Measurements from ENCODE around the gene HADHB. TPM values are rescaled to one million over a fixed set of nuclear protein-coding genes. Genes with fewer than 3 reads are reported as not detected.
"Not testable (repeated sequence)": the region's sequence is repeated elsewhere in the genome, so short reads cannot be mapped to it uniquely, and the experiment has no call there.

The HADHB gene
- polyA plus RNA-seq, 3 donors: 94.3 to 200 (median 186) TPM

DNA sequence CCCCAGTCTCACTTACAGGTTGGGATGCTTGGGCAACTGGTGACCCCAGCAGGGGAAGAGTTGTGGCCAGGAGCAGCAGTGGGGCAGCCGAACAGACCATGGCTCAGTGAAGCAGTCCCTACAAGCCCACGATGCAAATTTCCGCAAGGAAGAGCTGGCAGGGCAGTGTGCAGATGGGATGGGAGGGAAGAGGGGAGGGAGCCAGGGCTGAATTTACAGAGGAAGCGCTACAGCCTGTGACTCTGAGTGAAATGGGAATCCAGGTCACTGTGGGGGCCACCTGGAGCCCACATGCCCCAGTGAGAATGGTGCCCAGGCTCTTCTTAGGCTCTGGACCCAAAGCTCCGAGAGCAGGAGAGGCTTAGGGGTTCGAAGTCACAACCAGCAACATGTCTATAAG lies 74.2 kb downstream of the HADHB start:
- peaks cover 0 to 7% (median 0%) of the 10 kb centered on the region in 3 donors for H3K27me3 Mint-ChIP-seq (ENCODE audit: low read depth in 3 of 3)
- Histone ChIP-seq H3K4me3 (replicated peaks in 1 of 3; ENCODE audit: low read depth in 2 of 3, low read length in 3 of 3) (no peak overlapping the region), H3K27ac (ENCODE audit: low read depth in 1 of 2, low read length in 2 of 2) (no peak overlapping the region), H3K36me3 (replicated peaks in 1 of 2; ENCODE audit: control insufficient read depth in 1 of 2, insufficient read depth in 2 of 2, low read length in 2 of 2) (no peaks in the 10 kb centered on the region), H3K4me2 (replicated peaks; ENCODE audit: extremely low read depth, low read length, poor library complexity, severe bottlenecking) (no peak overlapping the region), H3K79me2 (ENCODE audit: insufficient read depth, low read length) (no peaks in the 10 kb centered on the region), H2AFZ (ENCODE audit: insufficient read depth, low read depth, low read length, poor library complexity, severe bottlenecking) (no peak overlapping the region), H3K4me1 (ENCODE audit: control insufficient read depth in 1 of 2, insufficient read depth in 2 of 2, low read length in 2 of 2) (no peaks in the 10 kb centered on the region), H4K20me1 (ENCODE audit: insufficient read depth, low read length) (no peaks in the 10 kb centered on the region), H3K27me3 (ENCODE audit: control insufficient read depth in 2 of 2, insufficient read depth in 2 of 2, low read length in 2 of 2) (no peaks in the 10 kb centered on the region), H3K9me3 (replicated peaks in 1 of 2; ENCODE audit: control insufficient read depth in 1 of 2, insufficient read depth in 1 of 2, low read length in 2 of 2) (no peaks in the 10 kb centered on the region), H3K9ac (ENCODE audit: insufficient read depth, low read length, poor library complexity, severe bottlenecking) (no peak overlapping the region)
- H3K36me3 Mint-ChIP-seq: no peaks in the 10 kb centered on the region
- TF ChIP-seq, protein P1, sequence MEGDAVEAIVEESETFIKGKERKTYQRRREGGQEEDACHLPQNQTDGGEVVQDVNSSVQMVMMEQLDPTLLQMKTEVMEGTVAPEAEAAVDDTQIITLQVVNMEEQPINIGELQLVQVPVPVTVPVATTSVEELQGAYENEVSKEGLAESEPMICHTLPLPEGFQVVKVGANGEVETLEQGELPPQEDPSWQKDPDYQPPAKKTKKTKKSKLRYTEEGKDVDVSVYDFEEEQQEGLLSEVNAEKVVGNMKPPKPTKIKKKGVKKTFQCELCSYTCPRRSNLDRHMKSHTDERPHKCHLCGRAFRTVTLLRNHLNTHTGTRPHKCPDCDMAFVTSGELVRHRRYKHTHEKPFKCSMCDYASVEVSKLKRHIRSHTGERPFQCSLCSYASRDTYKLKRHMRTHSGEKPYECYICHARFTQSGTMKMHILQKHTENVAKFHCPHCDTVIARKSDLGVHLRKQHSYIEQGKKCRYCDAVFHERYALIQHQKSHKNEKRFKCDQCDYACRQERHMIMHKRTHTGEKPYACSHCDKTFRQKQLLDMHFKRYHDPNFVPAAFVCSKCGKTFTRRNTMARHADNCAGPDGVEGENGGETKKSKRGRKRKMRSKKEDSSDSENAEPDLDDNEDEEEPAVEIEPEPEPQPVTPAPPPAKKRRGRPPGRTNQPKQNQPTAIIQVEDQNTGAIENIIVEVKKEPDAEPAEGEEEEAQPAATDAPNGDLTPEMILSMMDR (IDR thresholded peaks at IDR 0.05): no peak
- H3K27ac Mint-ChIP-seq: peak overlapping the region in 1 of 7 donors; percentile 1
- intact Hi-C loops (cut with micrococcal nuclease): no loop called here
- H3K4me1 Mint-ChIP-seq: peaks cover 6% of the 10 kb centered on the region
- H3K9me3 Mint-ChIP-seq: no peaks in the 10 kb centered on the region
- 78% methylated on average over 4 of the region's 6 CpGs for WGBS (ENCODE audit: insufficient coverage)
- no peak for DNase-seq
- no peak overlapping the region for H3K4me3 Mint-ChIP-seq

GRCh38 chr2:26324479-26324878 lies 79.7 kb downstream of the HADHB start:
- H3K79me2 ChIP-seq (ENCODE audit: insufficient read depth, low read length); H3K36me3 Mint-ChIP-seq; DNase-seq; H3K4me3 ChIP-seq (replicated peaks in 1 of 3; ENCODE audit: low read depth in 2 of 3, low read length in 3 of 3); H3K27ac Mint-ChIP-seq; H3K4me3 Mint-ChIP-seq; H3K9me3 ChIP-seq (replicated peaks in 1 of 2; ENCODE audit: control insufficient read depth in 1 of 2, insufficient read depth in 1 of 2, low read length in 2 of 2); H3K4me2 ChIP-seq (replicated peaks; ENCODE audit: extremely low read depth, low read length, poor library complexity, severe bottlenecking); intact Hi-C loops (cut with micrococcal nuclease); H3K36me3 ChIP-seq (replicated peaks in 1 of 2; ENCODE audit: control insufficient read depth in 1 of 2, insufficient read depth in 2 of 2, low read length in 2 of 2); H3K9ac ChIP-seq (ENCODE audit: insufficient read depth, low read length, poor library complexity, severe bottlenecking); H2AFZ ChIP-seq (ENCODE audit: insufficient read depth, low read depth, low read length, poor library complexity, severe bottlenecking); H3K9me3 Mint-ChIP-seq; H3K27me3 ChIP-seq (ENCODE audit: control insufficient read depth in 2 of 2, insufficient read depth in 2 of 2, low read length in 2 of 2); H3K27ac ChIP-seq (ENCODE audit: low read depth in 1 of 2, low read length in 2 of 2); H3K27me3 Mint-ChIP-seq (ENCODE audit: low read depth in 3 of 3); H4K20me1 ChIP-seq (ENCODE audit: insufficient read depth, low read length): not testable (repeated sequence)
- peaks cover 38% of the 10 kb centered on the region for H3K4me1 Mint-ChIP-seq
- H3K4me1 ChIP-seq (ENCODE audit: control insufficient read depth in 1 of 2, insufficient read depth in 2 of 2, low read length in 2 of 2): peaks cover 13 to 23% of the 10 kb centered on the region in 2 donors

Measured in CD14-positive monocyte (primary cell).